ENCODE results near the gene NPR3. TPM values are rescaled to one million over a fixed set of nuclear protein-coding genes. Genes with fewer than 3 reads are reported as not detected.

The NPR3 gene
- total RNA-seq, 2 donors from 2014 or later: 25.7 to 34.3 TPM

GRCh38 chr5:32833663-32834062 is 122.5 kb downstream of the NPR3 start:
- no peak overlapping the region for H3K4me3 ChIP-seq
- DNase-seq (ENCODE audit: low spot score): no peak
- H3K4me1 ChIP-seq (ENCODE audit: control insufficient read depth in 1 of 2, low read depth in 2 of 2): peaks cover 14 to 48% of the 10 kb centered on the region in 2 donors
- peak overlapping the region in 1 of 2 donors; percentile 13 for H3K27ac ChIP-seq
- H3K9me3 ChIP-seq: no peaks in the 10 kb centered on the region
- no peaks in the 10 kb centered on the region for H3K27me3 ChIP-seq (replicated peaks; ENCODE audit: insufficient read depth)
- TF ChIP-seq, protein P1, sequence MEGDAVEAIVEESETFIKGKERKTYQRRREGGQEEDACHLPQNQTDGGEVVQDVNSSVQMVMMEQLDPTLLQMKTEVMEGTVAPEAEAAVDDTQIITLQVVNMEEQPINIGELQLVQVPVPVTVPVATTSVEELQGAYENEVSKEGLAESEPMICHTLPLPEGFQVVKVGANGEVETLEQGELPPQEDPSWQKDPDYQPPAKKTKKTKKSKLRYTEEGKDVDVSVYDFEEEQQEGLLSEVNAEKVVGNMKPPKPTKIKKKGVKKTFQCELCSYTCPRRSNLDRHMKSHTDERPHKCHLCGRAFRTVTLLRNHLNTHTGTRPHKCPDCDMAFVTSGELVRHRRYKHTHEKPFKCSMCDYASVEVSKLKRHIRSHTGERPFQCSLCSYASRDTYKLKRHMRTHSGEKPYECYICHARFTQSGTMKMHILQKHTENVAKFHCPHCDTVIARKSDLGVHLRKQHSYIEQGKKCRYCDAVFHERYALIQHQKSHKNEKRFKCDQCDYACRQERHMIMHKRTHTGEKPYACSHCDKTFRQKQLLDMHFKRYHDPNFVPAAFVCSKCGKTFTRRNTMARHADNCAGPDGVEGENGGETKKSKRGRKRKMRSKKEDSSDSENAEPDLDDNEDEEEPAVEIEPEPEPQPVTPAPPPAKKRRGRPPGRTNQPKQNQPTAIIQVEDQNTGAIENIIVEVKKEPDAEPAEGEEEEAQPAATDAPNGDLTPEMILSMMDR (IDR thresholded peaks at IDR 0.05): no peak
- no peak for ATAC-seq (ENCODE audit: insufficient number of reproducible peaks, low FRiP score, low read depth)
- H3K36me3 ChIP-seq: no peaks in the 10 kb centered on the region

- Histone ChIP-seq H3K36me3 (no peaks in the 10 kb centered on the region), H3K4me1 (ENCODE audit: control insufficient read depth in 1 of 2, low read depth in 2 of 2) (peaks cover 8 to 48% of the 10 kb centered on the region in 2 donors), H3K9me3 (no peaks in the 10 kb centered on the region), H3K27ac (no peak overlapping the region), H3K4me3 (no peak overlapping the region), H3K27me3 (replicated peaks; ENCODE audit: insufficient read depth) (no peaks in the 10 kb centered on the region)
- ATAC-seq (ENCODE audit: insufficient number of reproducible peaks, low FRiP score, low read depth): no peak
- TF ChIP-seq, protein P1 (IDR thresholded peaks at IDR 0.05): no peak
- no peak for DNase-seq (ENCODE audit: low spot score)
These were observed 123.1 kb downstream of the NPR3 start for GRCh38 chr5:32834251-32834650.

- Histone ChIP-seq H3K4me3 (no peak overlapping the region), H3K27me3 (replicated peaks; ENCODE audit: insufficient read depth) (no peaks in the 10 kb centered on the region), H3K36me3 (no peaks in the 10 kb centered on the region), H3K4me1 (ENCODE audit: control insufficient read depth in 1 of 2, low read depth in 2 of 2) (peaks cover 12 to 57% of the 10 kb centered on the region in 2 donors), H3K9me3 (no peaks in the 10 kb centered on the region), H3K27ac (no peak overlapping the region)
- no peak for DNase-seq (ENCODE audit: low spot score)
- no peak for ATAC-seq (ENCODE audit: insufficient number of reproducible peaks, low FRiP score, low read depth)
- TF ChIP-seq, protein P1 (IDR thresholded peaks at IDR 0.05): no peak
These were observed 125.1 kb downstream of the NPR3 start for GRCh38 chr5:32836176-32836575.

DNA sequence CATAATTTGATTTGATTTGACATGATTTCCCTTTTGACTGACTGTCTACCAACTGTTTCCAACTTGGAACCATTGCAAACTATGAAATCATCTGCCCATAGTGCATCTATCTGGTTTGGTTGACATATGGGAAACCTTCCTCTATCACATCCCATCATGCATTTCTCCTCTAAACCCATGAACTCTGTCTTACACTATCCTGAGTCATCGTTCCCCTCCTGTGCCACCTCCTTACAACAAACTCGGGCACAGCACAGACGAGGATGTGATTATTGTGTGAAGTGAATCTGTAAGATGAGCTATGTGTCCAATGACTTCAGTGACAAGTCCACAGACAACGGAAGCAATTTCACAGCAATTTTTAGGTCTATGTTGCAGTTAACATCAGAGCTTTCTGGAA is 126.1 kb downstream of the NPR3 start:
- no peak for ATAC-seq (ENCODE audit: insufficient number of reproducible peaks, low FRiP score, low read depth)
- Histone ChIP-seq H3K4me3 (no peak overlapping the region), H3K4me1 (ENCODE audit: control insufficient read depth in 1 of 2, low read depth in 2 of 2) (peaks cover 12 to 47% of the 10 kb centered on the region in 2 donors), H3K36me3 (no peaks in the 10 kb centered on the region), H3K9me3 (no peaks in the 10 kb centered on the region), H3K27ac (no peak overlapping the region), H3K27me3 (replicated peaks; ENCODE audit: insufficient read depth) (no peaks in the 10 kb centered on the region)
- DNase-seq (ENCODE audit: low spot score): no peak
- TF ChIP-seq, protein P1 (IDR thresholded peaks at IDR 0.05): no peak

- Histone ChIP-seq H3K9me3 (no peaks in the 10 kb centered on the region), H3K4me1 (ENCODE audit: control insufficient read depth in 1 of 2, low read depth in 2 of 2) (peaks cover 12 to 34% of the 10 kb centered on the region in 2 donors), H3K27me3 (replicated peaks; ENCODE audit: insufficient read depth) (no peaks in the 10 kb centered on the region), H3K27ac (peak overlapping the region; percentile 47 to 69), H3K4me3 (peak overlapping the region; percentile 20), H3K36me3 (no peaks in the 10 kb centered on the region)
- ATAC-seq (ENCODE audit: insufficient number of reproducible peaks, low FRiP score, low read depth) (no peak), DNase-seq (ENCODE audit: low spot score) (no peak)
- TF ChIP-seq, protein P1 (IDR thresholded peaks at IDR 0.05): no peak
These were observed 128.0 kb downstream of the NPR3 start for GRCh38 chr5:32839106-32839505.

All from thoracic aorta (tissue), 2 donors.